Mucosa of rectum (tissue), 2 donors: ENCODE results near the gene APBA2.

ENCODE experiments used
- H3K27ac ChIP-seq, 2 donors: one replicate each; pipeline ENCODE4 v1.7.0; 2013; ENCODE audit warnings: inconsistent platforms in 2 of 2, low read depth in 2 of 2, low read length in 2 of 2
- H3K27me3 ChIP-seq, 2 donors: one replicate each; pipeline ENCODE4 v1.7.0; 2013; ENCODE audit warnings: low read length in 2 of 2; ENCODE audit not compliant: control insufficient read depth in 2 of 2, insufficient read depth in 2 of 2
- H3K36me3 ChIP-seq, 2 donors: one replicate each; pipeline ENCODE4 v1.7.0; 2013; ENCODE audit warnings: low read length in 2 of 2; ENCODE audit not compliant: control insufficient read depth in 2 of 2, insufficient read depth in 2 of 2
- H3K4me1 ChIP-seq, 2 donors: one replicate each; pipeline ENCODE4 v1.7.0; 2013; ENCODE audit warnings: low read length in 2 of 2, mild to moderate bottlenecking in 1 of 2; ENCODE audit not compliant: control insufficient read depth in 2 of 2, insufficient read depth in 2 of 2
- H3K4me3 ChIP-seq, 2 donors: one replicate each; pipeline ENCODE4 v1.7.0; 2013; ENCODE audit warnings: low read length in 2 of 2
- H3K9ac ChIP-seq, 2 donors: one replicate each; pipeline ENCODE4 v1.7.0; 2013; ENCODE audit warnings: low read length in 2 of 2, low read depth in 1 of 2, mild to moderate bottlenecking in 1 of 2
- H3K9me3 ChIP-seq, 2 donors: one replicate each; pipeline ENCODE4 v1.7.0; 2013; ENCODE audit warnings: low read length in 2 of 2; ENCODE audit not compliant: control insufficient read depth in 2 of 2
- donor health status: healthy.
- donor health status: Normal muscosa, but diverticular disease.

The APBA2 gene

DNA sequence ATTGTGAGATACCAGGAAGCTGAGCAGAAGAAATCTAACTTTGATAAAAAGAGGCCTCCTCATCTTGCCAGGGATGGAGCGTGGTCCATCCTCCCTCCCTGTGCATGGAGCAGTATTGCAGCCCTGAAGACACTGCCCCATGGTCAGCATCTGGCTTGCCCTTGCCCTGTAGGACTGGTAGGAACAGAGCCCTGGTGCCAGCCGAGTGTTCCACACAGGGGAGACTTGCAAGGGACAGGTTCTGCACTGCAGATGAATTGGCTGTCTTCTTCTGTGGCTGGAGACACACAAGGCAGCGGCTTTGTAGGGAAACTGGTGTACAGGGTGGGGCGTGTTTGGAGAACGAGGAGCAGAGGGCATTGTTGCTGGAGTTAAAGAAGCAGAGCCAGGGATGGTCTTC, 110.5 kb downstream of the APBA2 start:
- no peaks in the 10 kb centered on the region for H3K4me1 ChIP-seq
- H3K9ac ChIP-seq = no peak overlapping the region
- H3K9me3 ChIP-seq = no peaks in the 10 kb centered on the region

DNA sequence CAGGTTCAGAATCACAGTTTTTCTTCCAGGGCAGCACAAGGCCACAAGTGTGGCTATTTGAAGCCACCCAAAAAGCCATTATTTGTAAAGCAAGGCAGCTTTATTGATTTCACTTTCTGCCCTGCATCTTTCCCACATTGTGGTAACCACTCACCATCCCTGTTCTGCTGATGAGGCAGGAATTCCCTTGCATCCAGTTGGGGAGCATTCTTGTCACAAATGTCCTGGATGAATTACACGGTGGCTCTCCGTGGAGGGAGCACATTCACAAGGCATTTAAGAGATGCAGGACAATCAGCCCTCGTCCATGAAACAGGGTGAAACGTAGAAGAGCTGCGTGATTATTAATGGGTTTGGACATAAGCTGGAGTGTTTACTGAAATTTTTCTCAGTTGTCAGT, 111.2 kb downstream of the APBA2 start:
- Histone ChIP-seq H3K27me3 (no peaks in the 10 kb centered on the region), H3K27ac (no peak overlapping the region), H3K4me1 (no peaks in the 10 kb centered on the region), H3K36me3 (no peaks in the 10 kb centered on the region), H3K4me3 (no peak overlapping the region), H3K9ac (no peak overlapping the region), H3K9me3 (no peaks in the 10 kb centered on the region)

More for the DNA sequence above, 110.5 kb downstream of the APBA2 start:
- H3K27ac ChIP-seq = no peak overlapping the region
- H3K36me3 ChIP-seq = no peaks in the 10 kb centered on the region
- H3K4me3 ChIP-seq = no peak overlapping the region
- no peaks in the 10 kb centered on the region for H3K27me3 ChIP-seq

DNA sequence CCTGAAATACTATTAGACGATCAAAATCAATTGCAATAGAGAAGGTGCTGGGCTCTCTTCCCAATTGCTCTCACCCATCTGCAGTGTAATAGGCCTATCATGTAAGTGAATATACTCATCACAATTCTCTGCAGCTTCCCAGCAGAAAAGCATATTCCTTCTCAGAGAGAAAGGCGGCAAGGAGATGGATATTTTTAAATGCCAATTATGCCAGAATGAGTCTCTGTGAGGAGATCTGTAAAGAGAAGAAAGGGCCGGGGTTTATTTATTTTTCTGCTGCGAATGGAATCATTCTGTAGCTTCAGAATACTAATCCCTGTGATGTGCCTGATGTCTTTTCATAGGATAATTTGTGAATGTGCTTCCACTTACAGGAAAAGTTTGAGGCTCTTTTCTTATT, 112.0 kb downstream of the APBA2 start:
- Histone ChIP-seq H3K27ac (no peak overlapping the region), H3K36me3 (no peaks in the 10 kb centered on the region), H3K4me3 (no peak overlapping the region), H3K9me3 (no peaks in the 10 kb centered on the region), H3K4me1 (no peaks in the 10 kb centered on the region), H3K27me3 (no peaks in the 10 kb centered on the region), H3K9ac (no peak overlapping the region)

DNA sequence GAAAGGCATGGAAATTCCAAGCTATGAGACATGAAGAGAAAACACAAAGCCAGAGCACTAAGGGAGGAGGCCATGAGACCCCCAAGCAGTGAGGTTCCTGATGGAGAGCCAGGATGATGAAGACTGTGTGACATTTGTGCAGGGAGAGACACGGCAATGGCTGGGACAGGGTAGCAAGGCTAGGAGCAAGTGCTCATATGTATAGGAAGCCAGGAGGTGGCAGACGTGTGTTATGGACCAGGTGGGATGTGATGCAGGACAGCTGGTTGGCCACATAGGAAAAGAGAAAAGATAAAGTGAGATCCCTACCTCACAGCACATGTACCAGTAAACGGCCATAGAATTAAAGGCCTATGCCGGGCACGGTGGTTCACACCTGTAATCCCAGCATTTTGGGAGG, 112.7 kb downstream of the APBA2 start:
- no peak overlapping the region for H3K4me3 ChIP-seq
- no peak overlapping the region for H3K9ac ChIP-seq
- no peak overlapping the region for H3K27ac ChIP-seq
- no peaks in the 10 kb centered on the region for H3K4me1 ChIP-seq
- no peaks in the 10 kb centered on the region for H3K9me3 ChIP-seq
- H3K36me3 ChIP-seq = no peaks in the 10 kb centered on the region
- H3K27me3 ChIP-seq = no peaks in the 10 kb centered on the region

DNA sequence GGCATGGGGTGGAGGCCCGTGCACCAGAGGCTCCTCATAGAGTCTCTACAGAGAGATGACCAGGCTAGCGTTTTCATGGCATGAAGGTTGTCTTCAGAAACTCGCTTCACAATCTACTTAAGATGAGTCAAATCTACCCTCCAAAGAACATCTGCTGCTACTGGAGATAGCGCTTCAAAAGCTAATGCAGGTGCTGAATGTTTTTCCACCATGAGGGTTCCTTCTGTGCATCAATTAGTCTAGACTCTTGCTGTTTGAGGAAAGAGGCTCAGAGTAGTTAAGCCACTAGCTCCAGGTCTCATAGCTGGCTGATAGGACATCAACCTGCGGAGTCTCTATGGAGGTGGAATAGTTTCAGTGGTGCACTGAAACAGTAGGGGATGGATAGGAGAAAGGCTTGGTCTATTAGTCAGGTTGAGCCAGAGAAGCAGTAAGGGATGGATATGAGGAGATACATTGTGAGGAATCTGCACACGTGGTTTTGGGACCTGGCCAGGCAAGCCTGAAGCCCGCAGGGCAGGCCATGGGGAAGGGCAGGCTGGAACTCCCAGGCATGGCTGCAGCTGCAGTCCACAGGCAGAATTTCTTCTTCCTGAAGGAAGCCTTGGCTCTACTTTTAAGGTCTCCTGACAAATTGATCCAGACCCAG, 117.5 kb downstream of the APBA2 start:
- no peaks in the 10 kb centered on the region for H3K27me3 ChIP-seq
- H3K9ac ChIP-seq = no peak overlapping the region
- no peak overlapping the region for H3K4me3 ChIP-seq
- H3K4me1 ChIP-seq = no peaks in the 10 kb centered on the region
- H3K9me3 ChIP-seq = no peaks in the 10 kb centered on the region
- no peak overlapping the region for H3K27ac ChIP-seq
- no peaks in the 10 kb centered on the region for H3K36me3 ChIP-seq

DNA sequence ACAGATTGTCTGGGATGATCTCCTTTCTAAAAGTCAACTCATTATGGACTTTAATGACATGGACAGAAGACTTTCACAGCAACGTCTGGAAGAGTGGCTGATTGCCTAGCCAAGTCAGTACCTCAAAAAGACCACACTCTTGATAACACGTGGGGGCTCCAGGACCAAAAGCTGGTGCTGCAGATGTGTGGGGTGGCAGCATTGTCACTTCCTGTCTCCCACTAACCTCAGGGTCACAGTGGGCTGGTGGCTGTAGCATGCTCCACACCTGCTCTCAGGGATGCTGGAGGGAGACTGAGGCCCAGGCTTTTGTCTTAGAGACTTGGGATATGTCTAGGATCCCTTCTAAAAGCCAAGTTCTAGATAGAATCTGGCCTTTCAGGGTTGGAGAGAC, 118.1 kb downstream of the APBA2 start:
- no peak overlapping the region for H3K9ac ChIP-seq
- no peaks in the 10 kb centered on the region for H3K9me3 ChIP-seq
- H3K27me3 ChIP-seq = no peaks in the 10 kb centered on the region
- no peak overlapping the region for H3K27ac ChIP-seq
- H3K36me3 ChIP-seq = no peaks in the 10 kb centered on the region
- no peak overlapping the region for H3K4me3 ChIP-seq
- H3K4me1 ChIP-seq = no peaks in the 10 kb centered on the region

DNA sequence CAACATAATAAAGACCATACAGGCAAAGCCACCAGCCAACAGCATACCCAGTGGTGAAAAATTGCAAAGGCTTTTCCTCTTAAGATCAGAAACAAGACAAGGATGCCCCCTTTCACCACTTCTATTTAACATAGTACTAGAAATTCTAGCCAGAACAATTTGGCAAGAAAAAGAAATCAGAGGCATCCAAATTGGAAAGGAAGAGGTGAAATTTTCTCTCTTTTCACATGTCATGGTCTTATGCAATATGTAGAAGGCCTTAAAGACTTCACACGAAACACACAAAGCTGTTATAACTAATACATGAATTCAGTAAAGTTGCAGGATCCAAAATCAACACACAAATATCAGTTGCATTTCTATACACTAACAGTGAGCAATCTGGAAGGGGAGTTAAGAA, 120.2 kb downstream of the APBA2 start:
- Histone ChIP-seq H3K4me3 (no peak overlapping the region), H3K9me3 (no peaks in the 10 kb centered on the region), H3K4me1 (no peaks in the 10 kb centered on the region), H3K9ac (no peak overlapping the region), H3K27me3 (no peaks in the 10 kb centered on the region), H3K27ac (no peak overlapping the region), H3K36me3 (no peaks in the 10 kb centered on the region)

DNA sequence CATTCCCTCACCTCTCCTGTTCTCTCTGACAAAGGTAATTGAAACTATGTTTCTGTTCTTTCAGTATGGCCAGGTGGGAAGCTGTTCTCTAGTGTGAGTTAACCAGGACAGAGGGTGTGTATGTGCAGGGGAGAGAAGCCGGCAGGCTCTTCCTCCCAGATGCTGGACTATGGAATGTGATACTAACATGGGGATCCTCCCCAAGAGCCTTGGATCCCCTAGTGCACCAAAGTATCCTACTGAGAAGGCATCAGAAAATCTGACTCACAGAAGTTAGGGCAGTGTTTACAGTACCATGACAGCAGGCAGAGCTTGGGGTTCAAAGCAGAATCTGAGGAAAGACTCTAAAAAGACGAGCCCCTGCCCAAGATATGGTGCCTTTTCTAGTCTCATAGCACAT, 123.1 kb downstream of the APBA2 start:
- no peaks in the 10 kb centered on the region for H3K4me1 ChIP-seq
- no peaks in the 10 kb centered on the region for H3K27me3 ChIP-seq
- H3K4me3 ChIP-seq = no peak overlapping the region
- no peaks in the 10 kb centered on the region for H3K36me3 ChIP-seq
- no peak overlapping the region for H3K9ac ChIP-seq
- no peak overlapping the region for H3K27ac ChIP-seq
- H3K9me3 ChIP-seq = no peaks in the 10 kb centered on the region

DNA sequence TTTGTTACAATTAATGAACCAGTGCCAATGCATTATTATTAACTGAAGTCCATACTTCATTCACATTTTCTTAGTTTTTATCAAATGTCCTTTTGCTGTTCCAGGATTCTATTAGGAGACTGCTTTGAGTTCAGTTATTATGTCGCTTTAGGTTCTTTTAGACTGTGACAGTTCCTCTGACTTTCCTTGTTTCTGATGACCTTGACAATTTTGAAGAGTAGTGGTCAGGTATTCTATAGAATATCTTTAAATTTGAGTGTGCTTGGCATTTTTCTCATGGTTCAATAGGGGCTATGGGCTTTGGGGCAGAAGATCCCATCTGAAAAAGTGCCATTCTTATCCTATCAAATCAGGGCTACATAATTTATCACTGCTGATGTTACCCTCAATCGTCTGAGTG, 126.3 kb downstream of the APBA2 start:
- H3K27me3 ChIP-seq = no peaks in the 10 kb centered on the region
- no peak overlapping the region for H3K9ac ChIP-seq
- H3K4me1 ChIP-seq = no peaks in the 10 kb centered on the region
- no peaks in the 10 kb centered on the region for H3K36me3 ChIP-seq
- no peak overlapping the region for H3K27ac ChIP-seq
- H3K9me3 ChIP-seq = no peaks in the 10 kb centered on the region
- H3K4me3 ChIP-seq = no peak overlapping the region

DNA sequence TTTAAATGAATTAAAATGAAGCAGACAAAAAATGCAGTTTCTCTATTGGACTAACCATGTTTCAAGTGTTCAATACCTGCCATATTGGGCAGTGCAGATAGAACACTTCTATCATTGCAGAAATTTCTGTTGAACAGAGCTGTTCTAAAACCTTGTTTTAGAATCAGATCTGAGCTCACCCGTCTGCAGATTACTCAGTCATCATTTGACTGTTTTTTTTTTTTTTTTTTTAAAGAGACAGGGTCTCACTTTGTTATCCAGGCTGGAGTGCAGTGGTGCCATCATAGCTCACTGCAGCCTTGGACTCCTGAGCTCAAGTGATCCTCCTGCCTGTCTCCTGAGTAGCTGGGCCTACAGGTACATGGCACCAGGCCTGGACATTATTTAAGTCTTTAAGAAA, 128.7 kb downstream of the APBA2 start:
- H3K9ac ChIP-seq = no peak overlapping the region

DNA sequence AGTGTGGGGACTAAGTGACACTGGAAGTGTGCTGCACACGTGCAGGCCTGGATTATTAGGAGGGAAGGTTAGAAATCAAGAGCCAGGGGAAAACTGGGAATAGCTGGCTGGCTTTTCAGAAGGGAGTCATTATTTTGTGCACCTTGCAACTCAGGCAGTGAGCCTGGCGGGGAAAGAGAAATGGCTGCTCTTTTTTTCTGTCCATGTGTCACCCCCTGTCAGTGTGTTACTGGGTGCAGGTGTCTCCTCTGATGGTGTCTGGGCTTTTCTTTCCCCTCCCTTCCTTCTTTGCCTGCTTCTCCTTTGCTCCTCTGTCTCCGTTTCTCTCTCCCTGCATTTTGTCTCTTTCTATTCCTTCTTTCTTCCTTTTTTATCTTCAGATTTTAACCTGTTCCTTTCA, 130.7 kb downstream of the APBA2 start:
- Histone ChIP-seq H3K9ac (no peak overlapping the region), H3K36me3 (no peaks in the 10 kb centered on the region), H3K4me3 (no peak overlapping the region), H3K9me3 (no peaks in the 10 kb centered on the region), H3K27me3 (no peaks in the 10 kb centered on the region), H3K27ac (no peak overlapping the region), H3K4me1 (no peaks in the 10 kb centered on the region)

More for the DNA sequence above, 128.7 kb downstream of the APBA2 start:
- Histone ChIP-seq H3K4me1 (no peaks in the 10 kb centered on the region), H3K4me3 (no peak overlapping the region), H3K9me3 (no peaks in the 10 kb centered on the region), H3K36me3 (no peaks in the 10 kb centered on the region), H3K27ac (no peak overlapping the region), H3K27me3 (no peaks in the 10 kb centered on the region)
